Activated B cell treated with CpG ODN at 0.5 μM for 24 hours (primary cell): ENCODE results near the gene RC3H1. TPM values are rescaled to one million over a fixed set of nuclear protein-coding genes. Genes with fewer than 3 reads are reported as not detected.

ENCODE experiments used
- ATAC-seq: fragments of 200-7000 bp; cut with Tn5 transposase; one replicate; pipeline ENCODE4 v1.10.0; 2021; ENCODE audit warnings: low read depth, mild to moderate bottlenecking, moderate library complexity
- CTCF ChIA-PET: fragments of 350-600 bp; sonication (Branson Sonifier 250); formaldehyde crosslinking; loops from one replicate; lab custom pipeline; 2021; ENCODE audit warnings: antibody characterized with exemption; lab: Charles Lee
- POLR2A ChIA-PET: fragments of 350-600 bp; sonication (Branson Sonifier 250); formaldehyde crosslinking; loops from one replicate; lab custom pipeline; 2021; ENCODE audit warnings: antibody characterized with exemption; lab: Charles Lee
- DNase-seq: peaks from one replicate; pipeline ENCODE4 v3.0.0; 2022
- H3K27ac Mint-ChIP-seq: one replicate; pipeline ENCODE4 v1.8.0; 2020; ENCODE audit warnings: mixed read lengths
- H3K27me3 Mint-ChIP-seq: one replicate; pipeline ENCODE4 v1.8.0; 2021; ENCODE audit warnings: mixed read lengths
- H3K36me3 Mint-ChIP-seq: one replicate; pipeline ENCODE4 v1.8.0; 2021; ENCODE audit warnings: low read depth, mixed read lengths
- H3K4me1 Mint-ChIP-seq: one replicate; pipeline ENCODE4 v1.8.0; 2021; ENCODE audit warnings: mixed read lengths
- H3K4me3 Mint-ChIP-seq: one replicate; pipeline ENCODE4 v1.8.0; 2020; ENCODE audit warnings: mild to moderate bottlenecking, mixed read lengths
- H3K9me3 Mint-ChIP-seq: one replicate; pipeline ENCODE4 v1.8.0; 2020; ENCODE audit warnings: mixed read lengths
- CTCF ChIP-seq: fragments of 200-600 bp; IDR thresholded peaks from one replicate; pipeline ENCODE4 v1.8.0; 2022; ENCODE audit warnings: antibody characterized with exemption, mild to moderate bottlenecking
- intact Hi-C: fragments of 100-400 bp; cut with micrococcal nuclease; formaldehyde crosslinking; loops from one replicate; pipeline ENCODE4 v1.15.1; 2024
- total RNA-seq: library from RNA; stranded (reverse); gene quantifications from 2 replicates; pipeline ENCODE4 v1.2.3, GENCODE V29; 2022

RC3H1 gene
- total RNA-seq, 1 donor from 2014 or later, result 55.6 TPM

DNA sequence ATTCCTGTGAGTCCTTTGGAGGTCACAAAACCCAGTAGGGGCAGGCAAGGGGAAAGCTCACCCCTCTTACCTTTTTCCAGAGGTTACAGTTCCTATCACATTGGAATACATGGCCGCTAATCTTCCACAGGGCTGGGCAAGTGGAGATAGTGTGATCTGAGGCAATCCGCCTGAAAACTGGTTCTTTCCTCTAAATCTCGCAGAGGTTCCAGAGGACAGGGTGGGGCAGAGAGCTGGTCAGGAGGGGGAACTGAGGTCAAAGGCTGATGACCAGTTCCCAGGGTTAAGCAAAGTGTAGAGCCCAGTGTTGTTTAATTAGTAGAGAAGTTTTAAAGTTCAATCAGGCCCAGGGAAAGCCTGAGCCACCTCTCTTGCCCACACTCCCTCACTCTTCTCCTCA lies 105.0 kb downstream of the RC3H1 start, which contains the start of gene SERPINC1:
Gene SERPINC1 (minus strand): TSS at position 179 of the 400 bp plus-strand sequence. CDS start 68 bp downstream, at position 111.
- no peak for DNase-seq
- no peak for TF ChIP-seq CTCF
- ChIA-PET CTCF (no interaction called here), POLR2A (no interaction called here)
- intact Hi-C loops, result no loop called here
- Mint-ChIP-seq H3K36me3 (no peaks in the 10 kb centered on the region), H3K4me3 (no peak within 1 kb of the TSS), H3K27me3 (no peaks in the 10 kb centered on the region), H3K4me1 (no peaks in the 10 kb centered on the region), H3K9me3 (no peaks in the 10 kb centered on the region), H3K27ac (no peak within 1 kb of the TSS)
- ATAC-seq, result no peak

DNA sequence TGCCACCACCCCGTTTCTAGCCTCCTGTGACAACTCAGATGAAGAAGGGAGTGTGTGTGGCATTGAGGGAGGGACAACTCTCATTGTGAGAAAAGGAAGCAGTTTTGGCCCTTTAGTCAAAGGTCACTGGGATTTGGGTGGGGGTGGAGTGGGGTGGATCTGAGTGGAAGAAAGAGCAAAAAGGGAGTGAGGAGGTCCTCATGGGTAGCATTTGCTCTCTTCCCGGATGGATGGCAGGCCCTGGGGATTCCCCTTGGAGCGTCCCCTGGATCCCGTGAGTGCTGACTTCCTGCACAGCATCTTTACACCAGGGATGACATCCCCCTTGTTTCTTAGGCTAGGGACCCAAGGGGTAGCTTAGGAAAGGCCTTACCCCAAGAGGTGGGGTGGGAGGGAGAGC lies 105.5 kb downstream of the RC3H1 start:
- ChIA-PET POLR2A (no interaction called here), CTCF (no interaction called here)
- no peak overlapping the region for H3K4me3 Mint-ChIP-seq
- no peaks in the 10 kb centered on the region for H3K27me3 Mint-ChIP-seq
- H3K27ac Mint-ChIP-seq, result no peak overlapping the region
- TF ChIP-seq CTCF, result no peak
- H3K9me3 Mint-ChIP-seq, result no peaks in the 10 kb centered on the region
- intact Hi-C loops, result no loop called here
- H3K4me1 Mint-ChIP-seq, result no peaks in the 10 kb centered on the region
- H3K36me3 Mint-ChIP-seq, result no peaks in the 10 kb centered on the region
- no peak for DNase-seq
- ATAC-seq, result no peak

DNA sequence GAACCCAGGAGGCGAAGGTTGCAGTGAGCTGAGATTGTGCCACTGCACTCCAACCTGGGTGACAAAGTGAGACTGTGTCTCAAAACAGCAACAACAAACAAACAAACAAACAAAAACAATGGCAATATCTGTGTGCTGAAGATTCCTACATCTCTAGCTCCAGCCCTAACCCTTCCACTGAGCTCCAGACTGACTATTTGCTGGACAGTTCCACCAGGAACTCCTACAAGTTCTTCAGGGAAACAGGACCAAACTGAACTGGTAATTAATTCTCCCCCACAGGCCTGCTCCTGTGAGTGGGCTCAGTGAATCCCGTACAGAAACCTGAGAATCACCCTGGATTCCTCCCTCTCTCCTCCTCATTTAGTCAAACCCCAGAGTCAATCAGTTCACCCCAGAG lies 106.6 kb downstream of the RC3H1 start:
- H3K9me3 Mint-ChIP-seq, result no peaks in the 10 kb centered on the region
- no peak overlapping the region for H3K4me3 Mint-ChIP-seq
- no peak overlapping the region for H3K27ac Mint-ChIP-seq
- intact Hi-C loops, result no loop called here
- H3K36me3 Mint-ChIP-seq, result no peaks in the 10 kb centered on the region
- DNase-seq (no peak), ATAC-seq (no peak)
- ChIA-PET POLR2A (no interaction called here), CTCF (no interaction called here)
- no peaks in the 10 kb centered on the region for H3K27me3 Mint-ChIP-seq
- TF ChIP-seq CTCF, result no peak
- no peaks in the 10 kb centered on the region for H3K4me1 Mint-ChIP-seq

DNA sequence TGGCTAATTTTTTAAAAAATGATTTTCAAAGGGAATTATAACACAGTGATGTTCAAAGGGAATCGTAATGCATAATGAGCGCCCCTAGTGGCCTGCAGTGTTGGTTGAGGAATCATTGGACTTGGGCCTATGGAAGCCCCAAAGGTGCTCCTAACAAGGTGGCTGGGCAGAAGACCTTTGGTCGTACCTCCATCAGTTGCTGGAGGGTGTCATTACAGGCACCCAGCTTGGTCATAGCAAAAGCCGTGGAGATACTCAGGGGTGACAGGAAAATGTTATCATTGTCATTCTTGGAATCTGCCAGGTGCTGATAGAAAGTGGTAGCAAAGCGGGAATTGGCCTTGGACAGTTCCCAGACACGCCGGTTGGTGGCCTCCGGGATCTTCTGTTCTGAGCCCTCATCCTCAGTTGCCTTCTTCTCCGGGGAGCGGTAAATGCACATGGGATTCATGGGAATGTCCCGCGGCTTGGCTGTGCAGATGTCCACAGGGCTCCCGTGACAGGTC lies 107.7 kb downstream of the RC3H1 start:
- no peak for TF ChIP-seq CTCF
- Mint-ChIP-seq H3K27me3 (no peaks in the 10 kb centered on the region), H3K4me1 (no peaks in the 10 kb centered on the region), H3K36me3 (peaks cover 2% of the 10 kb centered on the region), H3K27ac (no peak overlapping the region), H3K4me3 (no peak overlapping the region), H3K9me3 (no peaks in the 10 kb centered on the region)
- intact Hi-C loops, result no loop called here
- POLR2A ChIA-PET, result no interaction called here
- no peak for DNase-seq
- CTCF ChIA-PET, result interaction anchor here (0.8 to 1.0 kb wide), 2 partner anchors 9 to 19 kb away, joined by 3 read pairs; no protein-coding TSS in a partner anchor
- ATAC-seq, result no peak

DNA sequence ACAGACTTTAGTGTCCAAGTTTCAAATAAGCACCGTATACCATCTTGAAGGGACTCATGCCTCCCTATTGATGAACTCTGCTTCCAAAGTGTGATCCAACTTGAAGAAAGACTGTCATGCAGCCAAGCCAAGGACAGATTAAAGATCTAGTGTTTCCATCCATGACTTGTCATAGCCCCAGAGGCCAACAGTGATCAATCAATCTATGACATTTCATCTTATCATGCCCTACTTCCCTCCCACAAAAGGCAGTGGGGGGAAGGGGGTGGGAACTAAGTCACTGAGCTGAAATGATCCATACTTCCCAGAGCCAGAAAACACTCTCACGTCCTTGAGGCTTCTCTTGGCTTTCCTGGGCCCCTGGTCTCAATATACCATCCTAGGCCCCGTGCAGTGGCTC lies 109.0 kb downstream of the RC3H1 start:
- Mint-ChIP-seq H3K36me3 (peaks cover 2% of the 10 kb centered on the region), H3K27me3 (no peaks in the 10 kb centered on the region), H3K4me1 (no peaks in the 10 kb centered on the region), H3K4me3 (no peak overlapping the region), H3K9me3 (no peaks in the 10 kb centered on the region), H3K27ac (no peak overlapping the region)
- no peak for DNase-seq
- no peak for TF ChIP-seq CTCF
- POLR2A ChIA-PET, result no interaction called here
- CTCF ChIA-PET, result interaction anchor here (1.0 kb wide), 1 partner anchor 18 kb away, joined by 3 read pairs; no protein-coding TSS in a partner anchor
- intact Hi-C loops, result no loop called here
- ATAC-seq, result no peak
